Activated T-cell treated with anti-CD3 and anti-CD28 coated beads, Interleukin-2, amount 50 U/mL, for 24 hours (primary cell): ENCODE results near the gene SVBP.

Experiments used
- DNase-seq: peaks from one replicate; pipeline ENCODE4 v3.0.0-alpha.2; 2020
- H3K27ac Mint-ChIP-seq: 2 replicates; pipeline ENCODE4 v1.8.0; 2020; ENCODE audit warnings: mild to moderate bottlenecking, mixed read lengths
- H3K27me3 Mint-ChIP-seq: 2 replicates; pipeline ENCODE4 v1.8.0; 2020; ENCODE audit warnings: mixed read lengths
- H3K36me3 Mint-ChIP-seq: 2 replicates; pipeline ENCODE4 v1.8.0; 2020; ENCODE audit warnings: low read depth, mixed read lengths
- H3K4me1 Mint-ChIP-seq: 2 replicates; pipeline ENCODE4 v1.8.0; 2020; ENCODE audit warnings: low read depth, mixed read lengths
- H3K4me3 Mint-ChIP-seq: 2 replicates; pipeline ENCODE4 v1.8.0; 2020; ENCODE audit warnings: mild to moderate bottlenecking, moderate library complexity, mixed read lengths
- H3K9me3 Mint-ChIP-seq: 2 replicates; pipeline ENCODE4 v1.8.0; 2020; ENCODE audit warnings: mixed read lengths

The SVBP gene

DNA sequence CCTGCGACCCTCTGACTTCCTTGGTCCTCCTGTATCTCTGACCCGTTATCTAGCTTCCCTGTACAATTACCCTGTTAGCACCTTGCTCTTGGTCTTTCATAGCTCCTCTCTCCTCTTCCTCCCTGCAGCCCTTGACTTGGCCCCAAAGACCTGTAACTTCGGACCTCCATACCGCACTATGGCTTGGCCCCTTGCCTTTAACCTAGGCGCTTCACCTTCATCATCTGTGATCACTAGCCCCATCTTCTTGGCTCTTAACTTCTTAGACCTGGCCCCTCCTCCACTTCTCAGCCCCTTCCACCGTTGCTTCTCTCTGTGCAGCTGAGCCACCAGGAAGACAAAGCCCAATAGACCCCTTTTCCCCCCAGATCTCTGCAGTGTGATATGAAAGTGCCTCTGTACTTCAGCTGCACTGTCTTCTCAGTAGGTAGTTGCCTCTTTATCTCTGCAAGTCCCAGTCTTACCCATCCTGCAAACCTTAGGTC lies 30.0 kb upstream of the SVBP start:
- DNase-seq, result no peak
- Mint-ChIP-seq H3K4me1 (peaks cover 44% of the 10 kb centered on the region), H3K36me3 (peaks cover 70% of the 10 kb centered on the region), H3K9me3 (peaks cover 14% of the 10 kb centered on the region), H3K4me3 (peak overlapping the region; percentile 93), H3K27me3 (no peaks in the 10 kb centered on the region), H3K27ac (peak overlapping the region; percentile 89)

DNA sequence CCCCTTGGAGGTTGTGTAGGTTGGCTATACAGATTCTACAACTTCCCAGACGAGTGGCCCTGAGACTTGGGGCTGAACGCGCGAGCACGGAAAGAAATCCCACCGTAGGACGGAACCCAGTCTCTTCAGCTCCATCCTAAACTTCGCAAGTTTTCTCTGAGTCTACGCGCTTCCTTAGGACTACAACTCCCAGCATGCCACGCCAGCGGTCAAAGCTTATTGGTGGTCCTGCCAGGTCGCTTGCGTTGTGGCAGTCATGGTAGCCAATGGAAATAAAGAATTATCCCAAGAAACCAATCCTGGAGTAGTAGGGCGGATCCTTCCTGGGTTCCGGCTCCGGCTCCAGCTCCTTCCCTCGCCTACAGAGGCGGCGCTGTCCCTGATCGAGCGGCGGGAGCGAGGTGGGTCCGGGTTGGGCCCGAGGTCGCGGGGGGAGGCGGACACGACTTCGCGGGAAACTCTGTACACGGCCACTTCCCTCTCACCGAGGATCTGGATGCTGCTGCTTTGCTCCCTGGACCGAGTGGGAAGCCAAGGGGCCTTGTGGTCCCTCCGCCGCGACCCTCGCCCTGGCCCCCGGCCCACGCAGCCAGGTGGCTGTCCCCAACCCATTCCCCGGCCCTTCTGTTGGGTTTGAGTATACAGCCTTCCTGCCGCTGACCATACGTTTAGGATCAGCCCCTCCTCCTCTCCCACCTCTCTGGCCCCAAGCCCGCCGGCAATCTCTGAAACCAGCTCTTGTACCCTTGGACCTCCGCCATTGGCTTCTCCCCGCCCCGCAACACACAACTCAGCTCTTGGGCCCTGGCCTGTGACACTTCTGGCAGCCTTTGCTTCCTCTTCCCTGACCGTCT lies 29.3 kb upstream of the SVBP start, which contains the start of gene ZNF691:
ZNF691 (plus strand) TSS at position 357 of the 854 bp plus-strand sequence. CDS start 3,046 bp downstream, outside the sequence.
- Mint-ChIP-seq H3K36me3 (peaks cover 68% of the 10 kb centered on the region), H3K4me1 (peaks cover 44% of the 10 kb centered on the region), H3K27me3 (no peaks in the 10 kb centered on the region), H3K27ac (peak within 1 kb of the TSS; percentile 89), H3K9me3 (peaks cover 12% of the 10 kb centered on the region), H3K4me3 (peak within 1 kb of the TSS; percentile 93)
- peak; percentile 85 for DNase-seq

DNA sequence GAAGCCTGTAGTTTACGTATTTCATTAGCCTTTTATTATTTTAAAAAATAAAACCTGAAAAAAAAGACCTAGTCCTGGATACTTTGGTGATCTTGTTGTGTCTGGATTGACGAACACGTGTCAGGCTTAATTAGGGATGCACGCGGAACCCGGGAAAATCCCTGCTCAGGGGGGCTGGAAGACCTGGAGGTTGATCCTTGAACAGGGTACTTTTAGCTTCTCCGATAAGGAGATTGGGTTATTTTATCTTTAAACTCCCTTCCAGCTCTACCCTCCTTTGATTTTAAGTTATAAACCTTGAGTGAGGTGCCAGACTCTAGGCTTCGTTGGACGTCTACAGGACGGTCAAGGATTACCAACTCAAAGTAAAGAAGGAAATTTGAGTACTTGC lies 28.7 kb upstream of the SVBP start:
- peaks cover 7% of the 10 kb centered on the region for H3K9me3 Mint-ChIP-seq
- H3K27ac Mint-ChIP-seq, result peak overlapping the region; percentile 89
- peaks cover 44% of the 10 kb centered on the region for H3K4me1 Mint-ChIP-seq
- peak overlapping the region; percentile 93 for H3K4me3 Mint-ChIP-seq
- H3K36me3 Mint-ChIP-seq, result peaks cover 62% of the 10 kb centered on the region
- no peak for DNase-seq
- H3K27me3 Mint-ChIP-seq, result no peaks in the 10 kb centered on the region

DNA sequence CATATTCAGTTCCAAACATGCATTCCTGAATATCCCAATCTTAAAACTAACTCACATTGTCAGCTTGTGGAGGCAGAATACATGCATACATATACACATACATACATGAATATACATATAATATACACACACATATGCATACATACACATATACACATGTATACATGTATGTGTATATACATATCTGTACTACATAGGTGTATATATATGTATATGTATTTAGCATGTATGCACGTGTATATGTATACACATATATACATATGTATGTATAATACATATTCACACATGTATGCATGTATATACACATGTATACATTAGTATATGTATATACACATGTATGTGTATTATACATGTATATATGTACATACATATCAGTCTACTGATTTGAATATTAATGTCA lies 28.0 kb upstream of the SVBP start:
- Mint-ChIP-seq H3K27ac (no peak overlapping the region), H3K9me3 (peaks cover 3% of the 10 kb centered on the region), H3K36me3 (peaks cover 55% of the 10 kb centered on the region), H3K4me3 (no peak overlapping the region), H3K4me1 (peaks cover 44% of the 10 kb centered on the region), H3K27me3 (no peaks in the 10 kb centered on the region)
- no peak for DNase-seq

DNA sequence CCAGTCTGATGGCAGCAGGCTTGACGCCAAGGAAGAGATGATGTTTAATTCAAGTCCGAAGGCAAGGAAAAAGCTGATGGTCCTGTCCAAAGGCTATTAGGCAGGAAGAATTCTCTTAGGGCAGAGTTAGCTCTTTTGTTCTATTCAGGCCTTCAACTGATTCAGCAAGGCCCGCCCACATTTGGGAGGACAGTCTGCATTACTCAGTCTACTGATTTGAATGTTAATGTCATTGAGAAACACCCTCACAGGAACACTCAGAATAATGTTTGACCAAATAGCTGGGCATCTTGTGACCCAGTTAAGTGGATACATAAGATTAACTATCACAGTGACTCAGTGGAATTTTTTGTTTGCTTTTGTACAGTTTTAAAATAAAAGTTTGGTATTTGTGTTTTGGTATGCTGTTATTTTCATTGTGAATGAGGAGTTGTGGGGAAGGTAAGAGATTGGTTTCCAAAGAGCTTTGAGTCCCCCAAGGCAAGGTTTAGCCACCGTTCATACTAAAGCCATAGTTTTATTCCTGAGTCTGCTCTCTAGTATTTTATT lies 27.5 kb upstream of the SVBP start:
- no peak for DNase-seq
- peaks cover 50% of the 10 kb centered on the region for H3K36me3 Mint-ChIP-seq
- peaks cover 41% of the 10 kb centered on the region for H3K4me1 Mint-ChIP-seq
- no peaks in the 10 kb centered on the region for H3K27me3 Mint-ChIP-seq
- no peaks in the 10 kb centered on the region for H3K9me3 Mint-ChIP-seq
- no peak overlapping the region for H3K27ac Mint-ChIP-seq
- no peak overlapping the region for H3K4me3 Mint-ChIP-seq

DNA sequence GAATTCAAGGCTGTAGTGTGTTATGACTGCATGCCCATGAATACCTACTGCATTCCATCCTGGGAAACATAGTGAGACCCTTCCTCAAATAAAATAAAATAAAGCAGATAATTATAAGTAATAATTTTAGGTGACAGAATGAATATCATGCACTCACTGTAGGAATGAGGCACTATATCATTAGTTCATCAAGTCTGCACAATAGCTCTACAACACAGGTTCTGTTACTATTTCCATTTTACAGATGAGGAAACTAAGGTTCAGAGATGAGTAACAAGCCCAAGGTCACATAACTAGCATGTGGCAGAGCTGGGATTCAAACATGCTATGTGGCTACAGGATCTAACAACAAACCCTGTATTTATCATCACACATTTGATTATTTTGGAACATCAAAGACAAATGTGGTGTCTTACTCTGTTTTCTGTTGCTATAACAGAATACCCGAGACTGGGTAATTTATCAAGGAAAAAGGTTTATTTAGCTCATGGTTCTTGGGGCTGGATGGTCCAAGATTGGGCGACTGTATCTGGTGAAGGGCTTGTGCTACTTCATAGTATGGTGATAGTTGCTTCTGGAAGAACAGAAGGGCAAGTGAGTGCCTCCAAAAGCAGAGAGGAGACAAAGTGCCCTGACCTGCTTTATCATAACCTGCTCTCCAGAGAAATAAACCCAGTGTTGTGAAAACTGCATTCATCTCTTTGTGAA lies 24.4 kb upstream of the SVBP start:
- H3K4me1 Mint-ChIP-seq, result peaks cover 14% of the 10 kb centered on the region
- H3K9me3 Mint-ChIP-seq, result no peaks in the 10 kb centered on the region
- H3K36me3 Mint-ChIP-seq, result peaks cover 20% of the 10 kb centered on the region
- H3K4me3 Mint-ChIP-seq, result no peak overlapping the region
- no peaks in the 10 kb centered on the region for H3K27me3 Mint-ChIP-seq
- DNase-seq, result no peak
- no peak overlapping the region for H3K27ac Mint-ChIP-seq

DNA sequence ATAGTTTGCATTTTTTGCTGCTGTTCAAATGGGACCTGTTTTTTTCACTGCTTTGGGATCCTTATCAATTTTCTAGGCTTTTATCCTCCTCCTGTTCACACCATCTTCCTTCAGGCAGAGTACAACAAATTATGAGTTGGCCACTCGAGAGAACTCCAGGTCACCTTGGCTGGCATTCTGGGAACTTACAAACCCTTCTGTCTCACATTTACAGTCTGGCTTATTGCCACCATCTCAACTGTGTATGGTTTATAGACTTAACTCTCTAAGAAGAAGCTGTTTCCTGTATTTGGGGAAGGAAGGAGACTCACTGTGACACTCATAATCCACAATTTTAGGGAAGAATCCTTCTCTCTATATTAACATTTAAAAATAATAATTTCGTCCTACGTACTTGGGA lies 23.8 kb upstream of the SVBP start:
- Mint-ChIP-seq H3K36me3 (peaks cover 17% of the 10 kb centered on the region), H3K9me3 (no peaks in the 10 kb centered on the region), H3K4me3 (no peak overlapping the region), H3K4me1 (peaks cover 12% of the 10 kb centered on the region), H3K27me3 (no peaks in the 10 kb centered on the region), H3K27ac (no peak overlapping the region)
- no peak for DNase-seq

DNA sequence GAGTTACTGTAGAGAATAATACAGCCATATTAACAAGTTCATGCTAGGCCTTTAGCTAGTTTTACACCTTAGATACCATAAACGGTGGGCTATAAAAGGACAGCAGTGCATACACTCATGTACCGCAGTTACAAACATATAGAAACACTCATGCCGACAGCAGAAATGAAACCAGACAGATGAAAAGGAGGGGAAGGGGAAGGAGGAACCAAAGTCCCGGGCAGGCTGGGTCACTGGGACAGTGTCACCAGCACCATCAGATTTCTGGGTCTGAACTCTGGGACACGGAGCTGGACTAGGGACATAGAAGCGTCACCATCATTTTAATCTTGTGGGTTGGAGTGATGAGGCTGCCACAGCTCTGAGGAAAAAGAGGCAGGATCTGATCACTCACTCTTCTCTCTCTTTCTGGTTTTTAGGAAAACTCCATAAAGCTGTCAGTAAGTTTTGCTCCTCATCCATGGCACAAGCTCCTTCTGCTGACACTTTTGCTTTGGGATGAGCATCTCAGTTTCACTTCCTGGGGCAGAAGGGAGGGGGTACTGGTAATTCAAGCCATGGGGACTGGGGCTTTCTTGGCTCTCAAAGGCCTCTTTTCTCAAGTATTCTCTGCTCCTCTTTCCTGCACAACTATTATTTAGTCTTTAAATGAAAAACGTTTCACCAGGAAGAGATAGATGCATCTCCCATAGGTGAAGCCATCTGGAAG lies 21.4 kb upstream of the SVBP start:
- Mint-ChIP-seq H3K27me3 (no peaks in the 10 kb centered on the region), H3K36me3 (peaks cover 14% of the 10 kb centered on the region), H3K9me3 (no peaks in the 10 kb centered on the region), H3K4me1 (no peaks in the 10 kb centered on the region), H3K4me3 (no peak overlapping the region), H3K27ac (no peak overlapping the region)
- DNase-seq, result no peak

DNA sequence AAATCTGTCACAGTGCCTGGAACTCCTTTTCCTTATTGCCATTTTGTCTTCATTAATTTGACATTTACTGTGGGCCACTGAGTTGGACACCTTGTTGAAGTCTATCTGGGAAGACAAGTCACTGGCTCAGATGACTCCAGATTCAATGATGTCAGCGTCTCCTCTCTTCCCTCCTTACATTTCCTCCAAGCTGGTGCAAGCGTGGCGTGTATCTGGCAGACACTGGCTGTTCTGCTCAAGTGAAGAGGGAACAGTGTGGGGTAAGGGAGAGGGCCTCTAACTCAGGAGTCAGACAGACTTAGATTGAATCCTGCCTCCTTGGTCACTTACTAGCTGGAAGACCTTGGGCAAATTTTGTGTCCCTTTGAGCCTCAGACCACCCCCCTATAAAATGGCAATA lies 20.5 kb upstream of the SVBP start:
- H3K36me3 Mint-ChIP-seq, result peaks cover 6% of the 10 kb centered on the region

DNA sequence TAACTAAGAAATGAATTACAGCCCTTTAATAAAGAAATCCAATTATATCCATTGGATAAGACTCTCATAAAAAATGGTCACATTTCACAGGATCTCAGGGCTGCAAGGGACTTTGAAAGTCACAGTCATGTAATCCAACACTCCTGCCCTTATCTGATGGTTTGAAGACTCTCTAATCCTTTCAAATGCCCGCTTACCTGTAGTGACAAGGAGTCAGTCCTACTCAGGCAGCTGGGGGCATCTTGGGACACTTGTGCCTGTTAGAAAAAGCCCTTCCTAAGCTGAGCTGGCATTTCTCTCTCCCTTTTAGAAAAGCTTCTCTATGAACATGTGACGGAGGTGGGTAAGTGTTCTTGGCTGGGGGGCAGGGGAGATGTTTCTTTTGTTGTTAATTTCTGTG lies 18.2 kb upstream of the SVBP start:
- Mint-ChIP-seq H3K27ac (no peak overlapping the region), H3K4me1 (no peaks in the 10 kb centered on the region), H3K36me3 (no peaks in the 10 kb centered on the region), H3K4me3 (no peak overlapping the region), H3K27me3 (no peaks in the 10 kb centered on the region), H3K9me3 (no peaks in the 10 kb centered on the region)
- no peak for DNase-seq

More for the DNA sequence above, 20.5 kb upstream of the SVBP start:
- Mint-ChIP-seq H3K27me3 (no peaks in the 10 kb centered on the region), H3K4me1 (no peaks in the 10 kb centered on the region), H3K4me3 (no peak overlapping the region), H3K9me3 (no peaks in the 10 kb centered on the region), H3K27ac (no peak overlapping the region)
- DNase-seq, result no peak

DNA sequence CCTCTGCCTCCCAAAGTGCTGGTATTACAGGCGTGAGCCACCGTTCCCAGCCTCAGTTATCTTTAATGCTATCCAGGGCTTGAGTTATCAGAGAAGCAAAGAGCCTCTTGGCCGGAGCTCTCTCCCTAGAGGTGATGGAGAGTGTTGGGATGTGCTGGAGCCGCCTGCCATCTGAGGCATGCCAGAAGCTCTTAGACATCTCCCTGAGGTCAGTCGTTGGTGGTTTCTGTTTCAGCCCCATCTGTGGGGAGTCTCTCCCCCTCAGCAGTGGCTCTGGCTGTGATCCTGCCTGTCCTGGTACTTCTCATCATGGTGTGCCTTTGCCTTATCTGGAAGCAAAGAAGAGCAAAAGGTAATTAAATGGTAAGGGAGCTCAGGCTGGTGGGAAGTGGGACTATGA lies 17.6 kb upstream of the SVBP start:
- Mint-ChIP-seq H3K4me3 (no peak overlapping the region), H3K36me3 (no peaks in the 10 kb centered on the region), H3K9me3 (no peaks in the 10 kb centered on the region), H3K4me1 (no peaks in the 10 kb centered on the region), H3K27me3 (no peaks in the 10 kb centered on the region), H3K27ac (no peak overlapping the region)
- no peak for DNase-seq

DNA sequence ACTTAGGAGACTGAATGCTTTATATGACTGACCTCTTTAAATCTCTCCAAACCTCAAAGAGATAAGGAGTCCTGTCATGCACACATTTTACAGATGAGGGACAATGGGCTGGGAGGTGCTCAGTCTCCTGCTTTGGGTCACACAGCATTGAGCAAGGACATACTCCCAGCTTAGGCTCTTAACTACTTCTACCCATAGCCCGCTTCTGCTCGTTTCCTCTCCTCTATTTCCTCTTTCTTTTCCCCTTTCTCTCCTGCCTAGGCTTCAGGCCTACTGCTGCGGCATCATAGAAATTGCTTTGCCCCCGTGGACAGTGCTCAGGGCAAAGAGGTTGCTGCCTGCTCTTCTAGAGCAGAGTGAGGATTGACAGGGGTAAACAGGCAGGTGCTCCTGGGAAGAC lies 16.8 kb upstream of the SVBP start:
- Mint-ChIP-seq H3K9me3 (no peaks in the 10 kb centered on the region), H3K4me1 (no peaks in the 10 kb centered on the region), H3K4me3 (no peak overlapping the region), H3K36me3 (no peaks in the 10 kb centered on the region), H3K27me3 (no peaks in the 10 kb centered on the region), H3K27ac (no peak overlapping the region)
- DNase-seq, result no peak

DNA sequence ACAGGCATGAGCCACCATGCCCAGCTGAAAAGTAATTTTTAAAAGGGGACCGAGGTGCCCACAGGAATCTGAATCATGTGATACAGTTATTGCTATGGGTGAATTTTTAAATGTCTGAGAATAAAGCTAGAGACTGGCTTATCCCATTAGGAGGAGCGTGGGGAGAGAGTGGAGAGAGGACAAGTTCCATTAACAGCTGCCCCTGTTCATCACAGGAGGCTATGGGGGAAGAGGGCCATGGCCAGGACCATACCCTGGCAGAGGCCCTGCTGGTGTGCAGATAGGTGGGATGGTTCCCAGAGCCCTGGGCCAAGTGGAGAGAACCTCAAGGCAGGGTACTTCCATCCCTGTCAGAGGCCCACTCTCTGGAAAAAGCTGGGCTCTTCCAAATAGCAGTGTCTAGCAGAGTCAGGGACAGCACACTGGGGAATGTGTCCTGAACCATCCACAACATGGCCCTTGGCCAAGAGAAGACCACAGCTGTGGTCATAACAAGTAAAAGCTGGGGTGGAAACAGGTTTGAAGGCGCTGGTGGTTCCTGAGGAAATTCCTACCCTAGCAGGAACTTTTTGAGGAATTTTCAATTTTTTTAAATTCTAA lies 15.5 kb upstream of the SVBP start:
- Mint-ChIP-seq H3K27me3 (no peaks in the 10 kb centered on the region), H3K9me3 (no peaks in the 10 kb centered on the region), H3K27ac (no peak overlapping the region), H3K4me1 (no peaks in the 10 kb centered on the region), H3K4me3 (no peak overlapping the region), H3K36me3 (no peaks in the 10 kb centered on the region)
- DNase-seq, result no peak

DNA sequence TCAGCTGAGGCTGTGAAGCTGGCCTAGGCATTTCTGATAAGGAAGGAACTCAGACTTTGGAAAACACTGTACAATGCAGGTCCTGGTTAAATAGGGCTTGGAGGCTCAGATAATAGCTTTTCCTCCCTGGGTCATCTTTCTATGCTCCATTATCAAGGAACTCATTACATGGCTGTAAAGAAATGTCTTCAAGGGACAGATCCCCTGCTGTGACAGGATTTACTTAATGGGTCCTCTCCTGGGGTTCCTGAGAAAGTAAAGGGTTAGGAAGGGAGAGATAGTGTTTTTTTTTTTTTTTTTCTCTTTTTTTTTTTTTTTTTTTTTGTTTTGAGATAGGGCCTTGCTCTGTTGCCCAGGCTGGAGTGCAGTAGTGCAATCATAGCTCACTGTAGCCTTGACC lies 14.1 kb upstream of the SVBP start:
- Mint-ChIP-seq H3K27ac (no peak overlapping the region), H3K4me1 (no peaks in the 10 kb centered on the region), H3K27me3 (no peaks in the 10 kb centered on the region), H3K4me3 (no peak overlapping the region), H3K36me3 (no peaks in the 10 kb centered on the region), H3K9me3 (no peaks in the 10 kb centered on the region)
- DNase-seq, result no peak
